Measurements from ENCODE around the gene SMIM27.
"Not testable (repeated sequence)": the region's sequence is repeated elsewhere in the genome, so short reads cannot be mapped to it uniquely, and the experiment has no call there.

SMIM27 gene, protein sequence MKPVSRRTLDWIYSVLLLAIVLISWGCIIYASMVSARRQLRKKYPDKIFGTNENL

DNA sequence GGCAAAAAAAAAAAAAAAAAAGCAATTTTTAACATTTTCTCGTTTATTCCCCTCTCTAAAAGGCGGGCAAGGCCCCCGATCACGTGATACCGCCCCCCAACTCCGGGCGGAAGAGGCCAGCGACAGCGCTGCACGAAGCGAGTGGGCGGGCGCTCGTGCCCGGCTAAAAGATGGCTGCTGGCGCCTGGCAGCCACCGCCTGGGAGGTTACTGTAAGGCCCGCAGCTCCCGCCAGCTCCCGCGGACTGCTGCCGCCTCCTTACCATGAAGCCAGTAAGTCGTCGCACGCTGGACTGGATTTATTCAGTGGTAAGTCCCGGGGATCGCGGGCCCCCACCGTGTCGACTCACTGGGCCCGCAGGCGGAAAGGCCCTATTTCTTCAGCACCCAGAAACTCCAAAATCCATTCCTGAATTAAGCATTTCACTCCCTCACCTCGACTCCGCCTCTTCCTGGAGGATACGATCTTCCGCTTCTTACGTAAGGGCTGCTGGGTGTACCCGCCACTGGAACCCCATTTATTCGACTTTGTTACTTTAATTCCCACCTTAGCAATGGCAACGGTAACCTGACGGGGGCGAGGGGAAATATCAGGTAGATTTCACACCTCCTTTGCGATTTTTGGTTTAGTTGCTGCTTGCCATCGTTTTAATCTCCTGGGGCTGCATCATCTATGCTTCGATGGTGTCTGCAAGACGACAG lies at the start of gene SMIM27, which contains the start of gene TOPORS:
TSS of gene SMIM27 (plus strand) at position 156 of the 701 bp plus-strand sequence. CDS start at position 264, 108 bp downstream.
TSS of gene TOPORS (minus strand) at position 415 of the 701 bp plus-strand sequence. CDS start at position 265, 150 bp downstream.
- DNase-seq: peak; percentile 96

DNA sequence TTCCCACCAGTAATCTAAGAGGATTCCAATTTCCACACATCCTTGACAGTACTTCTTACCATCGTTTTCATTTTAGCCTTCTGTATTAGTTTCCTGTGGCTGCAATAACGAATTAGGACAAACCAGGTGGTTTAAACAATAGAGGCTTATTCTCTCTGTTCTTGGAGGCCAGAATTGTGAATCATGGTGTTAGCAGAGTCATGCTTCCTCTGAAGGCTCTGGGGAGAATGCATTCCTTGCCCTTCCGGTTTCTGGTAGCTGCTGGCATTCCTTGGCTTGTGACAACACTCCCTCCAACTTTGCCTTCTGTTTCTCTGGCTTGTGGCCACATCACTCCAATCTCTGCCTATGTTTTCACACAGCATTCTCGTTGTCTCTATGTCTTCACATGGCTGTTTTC lies 49.7 kb upstream of the SMIM27 start:
- DNase-seq: no peak

DNA sequence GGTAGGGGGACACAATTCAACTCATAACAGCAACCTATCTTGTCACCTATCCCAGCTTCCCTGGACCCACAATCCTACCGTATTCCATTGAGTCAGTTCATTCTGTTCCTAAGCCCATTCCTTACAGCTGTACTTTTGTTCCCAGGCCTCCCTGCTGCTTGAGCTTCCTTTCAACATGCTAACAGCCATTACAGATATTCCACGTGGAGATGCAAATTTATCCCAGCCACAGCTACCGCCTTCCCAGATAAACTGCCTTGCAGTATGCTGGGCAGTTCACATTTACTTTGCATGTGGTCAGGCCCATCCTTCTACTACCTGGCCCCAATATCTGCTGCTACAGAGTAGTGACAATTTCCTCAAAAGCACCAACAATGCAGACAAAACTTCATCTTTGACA lies 49.1 kb upstream of the SMIM27 start:
- DNase-seq: no peak

DNA sequence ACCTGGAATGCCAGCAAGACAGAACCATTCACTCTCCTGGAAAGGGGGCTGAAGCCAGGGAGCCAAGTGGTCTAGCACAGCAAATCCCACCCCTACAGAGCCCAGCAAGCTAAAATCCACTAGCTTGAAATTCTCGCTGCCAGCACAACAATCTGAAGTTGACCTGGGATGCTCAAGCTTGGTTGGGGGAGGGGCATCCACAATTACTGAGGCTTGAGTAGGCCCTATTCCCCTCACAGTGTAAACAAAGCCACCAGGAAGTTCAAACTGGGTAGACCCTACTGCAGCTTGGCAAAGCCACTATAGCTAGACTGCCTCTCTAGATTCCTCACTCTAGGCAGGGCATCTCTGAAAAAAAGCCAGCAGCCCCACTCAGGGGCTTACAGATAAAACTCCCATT lies 43.4 kb upstream of the SMIM27 start:
- DNase-seq: no peak

DNA sequence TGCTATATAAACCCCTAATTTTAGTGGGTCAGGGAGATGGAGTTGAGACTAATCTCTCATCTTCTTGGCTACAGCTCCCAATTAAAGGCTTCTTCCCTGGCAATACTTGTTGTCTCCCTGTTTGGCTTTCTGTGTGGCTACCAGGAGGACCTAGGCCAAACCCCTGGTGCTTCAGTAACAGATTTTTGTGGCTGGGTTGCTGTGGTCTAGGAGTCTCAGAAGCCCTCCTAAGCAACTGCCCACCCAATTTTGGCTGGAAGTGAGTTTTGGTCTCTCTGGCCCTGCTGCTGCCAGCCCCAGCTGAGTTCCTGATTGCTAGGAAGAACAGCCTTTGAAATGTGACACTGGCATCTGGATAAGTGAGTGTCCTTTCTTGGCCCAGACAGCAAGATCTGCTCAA lies 35.9 kb upstream of the SMIM27 start:
- no peak for DNase-seq

DNA sequence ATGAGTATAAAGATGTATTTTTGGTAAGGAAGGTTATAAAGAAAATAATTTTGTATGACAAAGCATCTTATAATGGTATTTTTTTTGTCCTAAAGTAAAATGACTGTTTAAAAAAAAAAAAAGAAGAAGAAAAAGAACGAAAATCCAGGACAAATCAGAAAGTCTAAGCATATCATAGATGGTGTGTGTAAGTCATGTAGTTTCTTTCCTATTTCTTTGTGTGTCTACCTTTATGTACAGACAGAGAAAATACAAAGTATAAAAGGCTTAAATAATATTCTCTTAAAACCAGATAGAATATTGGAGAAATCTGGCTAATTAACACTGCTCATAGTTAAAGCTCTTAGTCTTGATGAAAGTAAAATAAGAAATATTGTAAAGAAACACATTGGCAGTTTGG lies 33.9 kb upstream of the SMIM27 start:
- no peak for DNase-seq

DNA sequence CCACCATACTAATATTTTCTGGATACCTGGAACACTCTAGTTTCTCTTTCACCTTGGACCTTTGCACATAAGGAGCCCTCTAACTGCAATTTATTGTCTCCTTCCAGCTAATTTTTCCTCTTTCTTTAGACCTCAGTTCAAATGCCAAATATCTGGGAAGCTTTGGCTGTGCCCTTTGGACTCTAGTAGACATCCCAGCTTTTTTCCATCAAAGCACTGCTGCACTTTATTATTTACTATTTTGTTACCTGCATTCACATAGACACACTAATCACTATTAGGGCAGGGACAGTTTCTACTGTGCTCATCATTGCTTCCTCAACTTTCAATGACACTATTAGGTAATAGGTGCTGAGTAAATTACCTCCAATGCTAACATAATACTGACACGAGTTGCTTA lies 28.2 kb upstream of the SMIM27 start:
- DNase-seq: no peak

DNA sequence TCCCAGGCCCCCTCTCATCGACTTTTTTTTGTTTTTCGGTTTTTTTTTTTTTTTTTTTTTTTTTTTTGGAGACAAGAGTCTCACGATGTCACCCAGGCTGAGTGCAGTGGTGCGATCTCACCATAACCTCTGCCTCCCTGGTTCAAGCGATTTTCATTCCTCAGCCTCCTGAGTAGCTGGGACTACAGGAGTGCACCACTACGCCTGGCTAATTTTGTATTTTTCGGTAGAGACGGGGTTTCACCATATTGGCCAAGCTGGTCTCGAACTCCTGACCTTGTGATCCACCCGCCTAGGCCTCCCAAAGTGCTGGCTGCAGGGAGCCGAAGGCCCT lies 27.6 kb upstream of the SMIM27 start:
- not testable (repeated sequence) for DNase-seq

DNA sequence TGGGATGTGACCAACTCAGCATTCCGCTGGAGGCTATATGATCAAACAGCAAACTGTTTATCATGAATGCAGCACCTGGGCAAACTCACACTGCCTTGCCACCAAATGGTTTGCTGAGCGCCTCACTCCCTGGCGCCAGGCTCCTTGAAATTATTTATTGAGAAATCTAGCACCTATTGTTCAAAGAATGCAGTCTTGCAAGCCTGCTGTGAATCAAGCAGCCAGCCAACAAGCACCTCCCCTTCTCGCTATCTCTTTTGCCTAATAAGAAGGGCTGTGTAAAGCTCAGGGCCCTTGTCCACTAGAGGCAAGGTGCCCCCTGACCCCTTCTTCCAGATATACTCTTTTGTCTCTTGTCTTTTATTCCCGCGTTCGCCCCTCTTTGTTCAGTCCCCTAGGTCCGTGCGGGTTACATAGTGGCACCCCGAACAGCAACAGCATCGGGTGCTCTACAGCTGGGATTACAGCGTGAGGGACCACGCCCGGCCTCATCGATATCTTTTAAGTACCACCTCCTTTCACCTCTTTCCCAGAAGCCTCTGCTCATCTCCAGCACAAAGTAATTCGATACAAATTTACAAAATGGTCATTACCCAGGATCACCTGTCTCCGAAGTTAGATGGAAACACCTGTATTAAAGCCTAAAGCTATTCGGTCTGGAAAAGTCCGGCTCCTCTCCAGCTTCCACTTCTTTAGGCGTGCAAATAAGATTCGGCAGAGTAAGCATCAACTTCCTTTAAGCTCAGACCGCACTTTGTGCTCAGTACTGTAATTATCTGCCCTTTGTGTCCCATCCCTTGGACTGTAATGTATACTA lies 27.0 kb upstream of the SMIM27 start:
- DNase-seq: no peak

DNA sequence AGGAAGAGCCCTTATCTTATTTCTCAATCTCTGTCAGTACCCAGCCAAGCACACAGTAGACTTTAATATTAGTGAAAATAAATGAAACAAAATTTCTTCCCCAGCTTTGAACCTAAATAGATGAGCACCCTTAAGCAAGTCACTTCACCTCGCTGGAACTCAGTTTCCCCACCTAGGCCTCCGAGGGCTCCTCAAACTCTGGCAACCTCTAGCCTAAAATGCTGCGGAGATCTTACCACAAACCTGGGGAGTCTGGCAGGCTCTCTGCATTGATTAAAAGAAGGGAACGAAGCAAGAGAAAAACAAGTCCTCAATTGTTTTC lies 26.5 kb upstream of the SMIM27 start:
- no peak for DNase-seq

DNA sequence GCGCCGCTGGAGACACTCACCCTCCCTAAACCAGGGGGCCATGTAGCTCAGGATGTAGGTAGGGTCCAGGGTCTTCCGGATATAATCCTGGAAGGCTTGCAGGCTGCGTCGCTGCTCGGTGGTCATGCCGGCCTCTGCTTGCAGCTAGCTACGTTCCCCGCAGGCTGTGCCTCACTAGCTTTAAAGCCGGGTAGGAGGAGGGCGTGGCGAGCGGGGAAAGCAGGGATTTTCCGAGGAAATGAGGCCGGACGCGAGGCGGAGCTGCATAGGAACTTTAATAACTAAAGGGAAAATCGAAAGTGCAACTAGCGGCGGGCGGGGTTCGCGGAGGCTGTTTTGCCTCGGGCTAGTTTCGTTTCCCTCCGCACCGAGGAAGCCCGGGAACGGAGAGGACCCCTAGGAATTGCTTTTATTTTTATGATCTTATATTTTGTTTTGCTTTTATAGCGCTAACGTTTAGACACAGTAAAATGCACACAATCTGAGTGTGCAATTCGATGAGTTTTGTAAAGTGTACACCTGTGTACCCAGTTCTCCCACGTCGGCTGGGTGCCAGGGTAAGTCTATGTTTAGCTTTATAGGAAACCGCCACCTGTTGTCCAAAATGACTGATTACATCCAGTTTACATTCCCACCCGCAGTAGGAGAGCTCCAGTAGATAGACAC lies 26.0 kb upstream of the SMIM27 start, which contains the start of gene RIGI:
TSS of gene RIGI (minus strand) at position 156 of the 666 bp plus-strand sequence. CDS start at position 126, 30 bp downstream.
- peak; percentile 93 for DNase-seq

DNA sequence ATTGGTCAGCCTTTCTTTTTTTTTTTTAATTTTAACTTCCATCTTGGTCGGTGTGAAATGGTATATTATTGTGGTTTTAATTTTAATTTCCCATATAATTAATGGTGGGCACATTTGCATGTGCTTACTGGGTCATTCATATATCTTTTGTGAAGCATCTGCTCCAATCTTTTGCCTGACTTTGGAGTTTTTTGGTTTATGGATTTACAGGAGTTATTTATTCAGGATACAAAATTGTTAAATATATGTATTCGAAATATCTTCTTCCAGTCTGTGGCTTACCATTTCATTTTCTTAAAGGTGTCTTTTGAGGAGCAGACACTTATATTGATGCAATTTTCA lies 25.4 kb upstream of the SMIM27 start:
- no peak for DNase-seq

DNA sequence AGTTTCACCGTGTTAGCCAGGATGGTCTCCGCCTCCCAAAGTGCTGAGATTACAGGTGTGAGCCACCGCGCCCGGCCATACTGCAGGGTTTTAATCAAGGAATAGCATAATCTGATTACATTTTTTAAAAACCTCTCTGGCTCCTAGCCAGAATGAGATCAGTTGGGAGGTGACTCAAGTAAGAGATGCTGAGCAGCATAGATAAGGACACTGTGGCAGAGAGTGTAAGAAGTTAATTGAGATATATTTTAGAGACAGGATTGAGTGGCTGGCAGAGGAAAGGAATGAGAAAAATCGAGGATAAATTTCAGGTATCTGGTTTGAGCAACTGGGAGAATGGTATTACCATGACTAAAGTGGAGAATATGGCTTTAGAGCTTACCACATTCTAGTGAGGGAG lies 18.8 kb upstream of the SMIM27 start:
- DNase-seq: no peak

DNA sequence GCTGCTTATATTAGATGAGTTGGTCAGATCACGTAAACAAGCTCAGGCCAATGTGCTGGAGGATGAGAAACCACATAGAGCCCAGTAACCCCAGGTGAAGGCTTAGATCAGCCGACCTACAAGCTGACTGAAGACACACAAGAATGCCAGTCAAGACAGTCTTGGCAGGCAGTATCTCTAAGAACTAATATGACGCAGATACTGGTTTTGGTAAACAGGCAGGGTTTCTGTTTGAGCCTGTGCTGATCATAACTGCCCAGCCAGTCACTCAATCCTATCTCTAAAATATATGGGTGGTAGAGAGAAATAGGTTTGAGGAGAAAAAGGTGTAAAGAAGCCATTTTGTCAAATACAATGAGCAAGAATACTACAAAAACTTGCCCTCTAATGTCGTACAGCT lies 18.3 kb upstream of the SMIM27 start:
- no peak for DNase-seq

DNA sequence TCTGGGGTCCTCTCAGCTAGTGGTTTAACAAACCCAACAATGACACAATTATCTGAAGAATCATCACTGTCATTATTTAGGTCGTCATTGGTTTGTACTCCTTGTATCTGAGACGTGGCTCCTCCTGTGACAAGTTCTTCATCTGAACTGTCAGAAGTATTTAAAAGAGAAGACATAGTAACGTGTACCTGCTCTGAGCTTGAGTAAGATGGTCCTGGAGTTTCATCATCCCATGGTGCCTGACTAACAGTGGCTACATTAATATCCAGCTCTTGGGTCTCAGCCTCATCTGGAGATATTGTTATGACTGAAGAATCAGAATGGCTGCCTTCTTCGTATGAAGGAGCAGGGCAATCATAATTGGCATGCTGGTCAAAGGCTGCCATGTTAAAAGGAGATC lies 9.1 kb upstream of the SMIM27 start:
- DNase-seq: no peak

DNA sequence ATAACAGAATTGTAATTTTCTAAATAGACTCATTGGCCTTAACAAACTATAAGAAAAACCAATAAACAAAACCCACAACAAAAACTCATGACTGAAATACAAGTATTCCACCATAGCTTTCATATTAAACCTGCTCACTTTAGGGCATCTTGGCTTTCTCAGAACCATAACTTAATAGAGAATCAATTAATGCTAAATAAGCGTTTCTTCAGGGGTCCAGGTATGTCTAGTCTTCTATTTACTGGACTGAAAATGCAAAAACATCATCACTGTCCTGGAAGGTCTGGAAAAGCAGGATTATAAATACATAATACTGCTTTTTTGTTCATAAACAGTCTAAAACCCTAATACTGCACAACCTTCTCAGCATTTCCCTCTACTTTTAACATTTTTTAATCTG lies 6.2 kb upstream of the SMIM27 start:
- no peak for DNase-seq

DNA sequence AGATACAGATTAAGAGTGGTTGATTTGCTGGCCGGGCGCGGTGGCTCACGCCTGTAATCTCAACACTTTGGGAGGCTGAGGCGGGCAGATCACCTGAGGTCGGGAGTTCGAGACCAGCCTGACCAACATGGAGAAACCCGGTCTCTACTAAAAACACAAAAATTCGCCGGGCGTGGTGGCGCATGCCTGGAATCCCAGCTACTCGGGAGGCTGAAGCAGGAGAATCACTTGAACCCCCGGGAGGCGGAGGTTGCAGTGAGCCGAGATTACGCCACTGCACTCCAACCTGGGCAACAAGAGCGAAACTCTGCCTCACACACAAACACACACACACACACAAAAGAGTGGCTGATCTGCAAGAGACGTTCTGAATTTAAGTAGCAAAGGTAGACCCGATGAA lies 3.9 kb upstream of the SMIM27 start:
- DNase-seq: not testable (repeated sequence)

DNA sequence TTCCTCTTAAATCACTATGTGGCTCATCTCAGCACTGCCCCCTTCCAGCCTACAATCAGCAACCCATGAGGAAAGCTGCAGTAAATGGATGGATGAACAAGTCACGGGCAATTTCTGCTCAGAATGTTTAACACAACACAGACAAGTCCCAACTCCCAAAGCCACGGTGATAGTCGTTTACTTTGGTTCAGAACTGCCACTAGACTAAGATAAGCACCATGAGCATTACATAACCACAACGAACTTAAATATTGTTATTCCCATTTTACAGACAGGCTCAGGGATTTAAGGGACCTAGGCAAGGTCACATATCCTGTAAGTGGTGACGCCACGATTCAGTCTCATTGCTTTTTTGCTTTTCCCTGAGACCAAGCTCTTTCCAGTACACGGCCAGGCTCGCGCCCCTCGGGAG lies 2.0 kb upstream of the SMIM27 start:
- no peak for DNase-seq

DNA sequence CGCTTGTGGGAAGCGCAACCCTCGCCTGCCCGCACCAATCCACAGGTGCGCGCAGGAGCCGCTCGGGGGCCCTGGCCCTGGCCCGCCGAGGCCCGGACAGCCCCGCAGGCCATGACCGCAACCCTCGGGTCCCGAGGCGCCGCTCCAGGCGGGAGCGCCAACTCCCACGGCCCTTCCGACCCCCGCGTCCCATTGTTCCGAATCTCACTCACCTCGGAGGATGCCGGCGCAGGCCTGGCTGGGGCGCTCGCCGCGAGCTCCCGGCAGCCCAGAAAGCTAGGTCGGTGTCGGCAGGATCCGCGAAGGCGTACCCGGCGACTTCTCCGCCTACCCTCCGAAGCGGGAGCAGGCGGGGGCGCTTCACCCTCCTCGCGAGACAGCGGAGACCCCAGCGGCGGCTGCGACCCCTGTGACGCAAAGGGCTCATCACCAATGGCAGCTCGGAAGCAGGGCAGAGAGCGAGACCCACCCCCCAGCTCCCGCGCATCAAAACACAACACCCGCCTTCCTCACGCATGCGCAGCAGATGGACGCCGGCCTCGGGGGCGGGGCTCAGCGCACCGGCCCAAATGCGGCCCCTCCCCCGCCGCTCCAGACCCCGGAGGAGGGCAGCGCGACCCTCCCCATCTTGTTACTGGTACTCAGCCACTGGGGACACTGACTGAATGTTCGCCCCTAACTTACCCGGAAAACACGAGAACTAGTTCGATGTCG lies 1.4 kb upstream of the SMIM27 start:
- DNase-seq: peak; percentile 97

DNA sequence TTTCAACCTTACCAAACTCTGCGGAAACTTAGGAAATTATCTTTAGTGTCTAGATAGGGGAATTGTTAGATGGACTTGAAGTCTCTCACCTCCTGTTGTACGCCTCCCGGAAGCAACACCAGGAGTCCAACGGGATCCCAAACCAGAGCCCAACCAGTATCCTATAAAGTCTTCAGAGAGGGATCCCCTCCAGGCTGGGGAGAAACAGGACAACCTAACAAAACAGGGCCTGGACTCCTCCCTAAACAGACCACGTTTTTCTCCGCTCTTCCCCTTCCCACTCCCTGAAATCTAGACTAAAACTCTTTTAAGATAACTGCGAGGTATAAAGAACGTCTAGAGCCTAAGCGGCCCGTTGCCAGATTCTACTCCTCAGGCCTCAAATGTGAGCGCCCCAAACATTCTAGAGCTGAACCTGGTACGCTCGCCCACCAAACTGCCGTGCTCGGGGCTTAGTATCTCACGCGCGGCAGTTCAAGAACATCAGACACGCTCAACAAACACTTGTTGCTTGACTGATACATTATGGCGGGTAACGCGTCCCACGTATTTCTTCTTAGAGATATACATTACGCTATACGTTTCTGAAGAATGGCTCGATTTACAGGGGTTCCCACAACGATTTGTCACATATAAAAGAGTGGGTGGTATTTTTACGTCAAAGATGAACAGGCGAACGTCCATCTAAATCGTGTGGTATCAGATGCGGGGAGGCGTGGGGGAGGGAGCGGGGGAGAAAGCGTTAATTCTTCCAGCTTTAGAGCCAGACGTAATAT lies 663 bp upstream of the SMIM27 start:
- peak; percentile 58 for DNase-seq

DNA sequence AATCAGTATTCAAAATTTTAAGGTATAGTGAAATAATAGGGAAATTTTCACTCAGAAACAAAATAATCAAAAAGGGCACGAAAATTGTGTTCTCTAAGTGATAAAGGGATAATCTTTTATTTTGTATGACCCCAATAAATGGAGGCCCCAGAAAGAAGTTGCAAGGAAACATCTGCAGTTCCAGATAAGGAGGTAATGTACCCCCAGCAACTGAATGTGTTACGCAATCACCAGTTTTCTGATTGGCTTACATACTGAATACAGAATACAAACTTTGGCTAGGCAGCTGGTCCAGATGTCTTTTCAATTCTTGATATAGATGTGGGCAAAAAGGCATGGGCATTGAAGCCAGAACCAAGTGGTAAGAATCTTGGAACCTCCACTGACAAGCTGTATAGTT lies 2.0 kb downstream of the SMIM27 start:
- no peak for DNase-seq

DNA sequence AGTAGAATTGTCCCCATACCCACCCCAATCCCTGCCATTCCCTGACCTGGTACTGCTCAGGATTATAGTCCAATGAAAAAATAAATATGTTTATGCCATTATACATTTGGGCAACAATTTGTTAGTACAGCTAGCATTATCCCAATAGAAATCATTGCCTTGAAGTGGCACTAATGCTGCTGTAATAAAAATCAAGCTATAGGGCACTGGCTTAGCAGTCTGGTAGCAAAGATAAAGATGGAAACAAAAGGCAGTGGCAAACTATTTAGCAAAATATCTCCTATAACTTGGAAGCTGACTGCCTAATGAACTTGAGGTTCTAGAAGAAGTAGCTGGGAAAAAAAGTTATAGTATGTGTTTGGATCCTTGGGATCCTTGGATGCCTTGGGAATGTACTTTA lies 2.5 kb downstream of the SMIM27 start:
- no peak for DNase-seq
